GM23338 (cell line): Measurements from ENCODE around the gene BFSP2.

Source experiments
- CTCF ChIP-seq, 2 experiments: fragments of 200-600 bp in 1 of 2; sonication (generic) in 1 of 2; conservative IDR thresholded peaks; 2 replicates each; pipeline versions ENCODE4 v1.5.1 to v1.6.1; 2016 to 2017; ENCODE audit warnings: antibody characterized with exemption in 2 of 2, low read depth in 2 of 2, mild to moderate bottlenecking in 2 of 2, moderate library complexity in 1 of 2
- ZNF331 ChIP-seq: fragments of 250-450 bp; sonication (Bioruptor Pico); IDR thresholded peaks from 2 replicates; pipeline ENCODE4 v1.5.0; 2020; ENCODE audit warnings: low read depth, mild to moderate bottlenecking, moderate library complexity

- TF ChIP-seq CTCF (conservative IDR thresholded peaks at IDR 0.05; ENCODE audit: low read depth in 2 of 2): no peak
- no peak for TF ChIP-seq ZNF331 (CRISPR knock-in tag)
Observed at GRCh38 chr3:133467780-133468179, 67.9 kb downstream of the BFSP2 start.
